ENCODE measurements around the gene NCCRP1.

The NCCRP1 gene

GRCh38 chr19:39200066-39200802 is 3.5 kb downstream of the NCCRP1 start:
- no peak overlapping the region for H2BK120ac ChIP-seq (ENCODE audit: insufficient read depth, low read length, poor library complexity)
- WGBS (ENCODE audit: extremely low coverage, insufficient coverage, insufficient read length) = no CpG with 5 or more reads among the region's 32 CpGs
- H3K4me2 ChIP-seq (ENCODE audit: low read length) = no peak overlapping the region
- no peak overlapping the region for H3K4ac ChIP-seq (ENCODE audit: low read depth, low read length)
- no peak overlapping the region for H3K14ac ChIP-seq (ENCODE audit: low read length)
- H3K4me3 ChIP-seq (ENCODE audit: low read depth, low read length) = no peak overlapping the region
- H2AFZ ChIP-seq (ENCODE audit: insufficient read depth, low read length, poor library complexity) = no peak overlapping the region
- H4K12ac ChIP-seq (ENCODE audit: low read depth, low read length) = no peak overlapping the region
- H3K79me2 ChIP-seq (ENCODE audit: control insufficient read depth, insufficient read depth, low read length, poor library complexity) = no peaks in the 10 kb centered on the region
- DNase-seq = no peak
- no peak overlapping the region for H2BK5ac ChIP-seq (ENCODE audit: low read depth, low read length, poor library complexity)
- H3K27ac ChIP-seq (ENCODE audit: low read depth, low read length) = no peak overlapping the region
- no peaks in the 10 kb centered on the region for H3K79me1 ChIP-seq (ENCODE audit: low read length)
- no peak overlapping the region for H4K8ac ChIP-seq (ENCODE audit: low read depth, low read length)
- H3K23ac ChIP-seq (ENCODE audit: low read length) = no peak overlapping the region
- H2BK12ac ChIP-seq (ENCODE audit: low read length) = no peak overlapping the region
- H3K4me1 ChIP-seq (ENCODE audit: control insufficient read depth in 1 of 2, insufficient read depth in 2 of 2, low read length in 2 of 2) = peaks cover 5 to 6% of the 10 kb centered on the region in 2 experiments
- H3K36me3 ChIP-seq (ENCODE audit: control insufficient read depth in 1 of 2, insufficient read depth in 2 of 2, low read length in 2 of 2) = no peaks in the 10 kb centered on the region
- peaks cover 11% of the 10 kb centered on the region for H3K27me3 ChIP-seq (ENCODE audit: insufficient read depth, low read length)
- H2AK5ac ChIP-seq (ENCODE audit: low read length) = no peak overlapping the region
- no peak overlapping the region for H4K91ac ChIP-seq (ENCODE audit: low read depth, low read length)
- H3K9me3 ChIP-seq (ENCODE audit: insufficient read depth, low read depth, low read length) = peaks cover 6% of the 10 kb centered on the region
- H3K9ac ChIP-seq (ENCODE audit: low read length) = no peak overlapping the region
- H3K18ac ChIP-seq (ENCODE audit: low read length) = no peak overlapping the region

GRCh38 chr19:39200803-39201115 is 4.0 kb downstream of the NCCRP1 start:
- no peak overlapping the region for H3K9ac ChIP-seq (ENCODE audit: low read length)
- H3K18ac ChIP-seq (ENCODE audit: low read length) = no peak overlapping the region
- no peak overlapping the region for H2AFZ ChIP-seq (ENCODE audit: insufficient read depth, low read length, poor library complexity)
- no peak overlapping the region for H3K14ac ChIP-seq (ENCODE audit: low read length)
- no peaks in the 10 kb centered on the region for H3K36me3 ChIP-seq (ENCODE audit: control insufficient read depth in 1 of 2, insufficient read depth in 2 of 2, low read length in 2 of 2)
- no peak overlapping the region for H3K4me3 ChIP-seq (ENCODE audit: low read depth, low read length)
- H4K12ac ChIP-seq (ENCODE audit: low read depth, low read length) = no peak overlapping the region
- no peak overlapping the region for H3K27ac ChIP-seq (ENCODE audit: low read depth, low read length)
- no peak overlapping the region for H2BK120ac ChIP-seq (ENCODE audit: insufficient read depth, low read length, poor library complexity)
- no peaks in the 10 kb centered on the region for H3K79me1 ChIP-seq (ENCODE audit: low read length)
- H3K79me2 ChIP-seq (ENCODE audit: control insufficient read depth, insufficient read depth, low read length, poor library complexity) = no peaks in the 10 kb centered on the region
- peaks cover 5 to 6% of the 10 kb centered on the region in 2 experiments for H3K4me1 ChIP-seq (ENCODE audit: control insufficient read depth in 1 of 2, insufficient read depth in 2 of 2, low read length in 2 of 2)
- no peak overlapping the region for H4K8ac ChIP-seq (ENCODE audit: low read depth, low read length)
- no peak overlapping the region for H2BK12ac ChIP-seq (ENCODE audit: low read length)
- H3K4ac ChIP-seq (ENCODE audit: low read depth, low read length) = no peak overlapping the region
- WGBS (ENCODE audit: extremely low coverage, insufficient coverage, insufficient read length) = no CpG with 5 or more reads among the region's 3 CpGs
- DNase-seq = no peak
- peaks cover 11% of the 10 kb centered on the region for H3K27me3 ChIP-seq (ENCODE audit: insufficient read depth, low read length)
- H4K91ac ChIP-seq (ENCODE audit: low read depth, low read length) = no peak overlapping the region
- no peak overlapping the region for H2BK5ac ChIP-seq (ENCODE audit: low read depth, low read length, poor library complexity)
- no peak overlapping the region for H3K4me2 ChIP-seq (ENCODE audit: low read length)
- peaks cover 6% of the 10 kb centered on the region for H3K9me3 ChIP-seq (ENCODE audit: insufficient read depth, low read depth, low read length)
- H2AK5ac ChIP-seq (ENCODE audit: low read length) = no peak overlapping the region
- H3K23ac ChIP-seq (ENCODE audit: low read length) = no peak overlapping the region

GRCh38 chr19:39202998-39203355 is 6.2 kb downstream of the NCCRP1 start:
- no peaks in the 10 kb centered on the region for H3K79me1 ChIP-seq (ENCODE audit: low read length)
- H2AFZ ChIP-seq (ENCODE audit: insufficient read depth, low read length, poor library complexity) = no peak overlapping the region
- no peak overlapping the region for H3K9ac ChIP-seq (ENCODE audit: low read length)
- no peak overlapping the region for H4K12ac ChIP-seq (ENCODE audit: low read depth, low read length)
- no peak overlapping the region for H3K4me2 ChIP-seq (ENCODE audit: low read length)
- no peak overlapping the region for H2AK5ac ChIP-seq (ENCODE audit: low read length)
- peaks cover 3% of the 10 kb centered on the region for H3K9me3 ChIP-seq (ENCODE audit: insufficient read depth, low read depth, low read length)
- no peak overlapping the region for H3K18ac ChIP-seq (ENCODE audit: low read length)
- no peaks in the 10 kb centered on the region for H3K4me1 ChIP-seq (ENCODE audit: control insufficient read depth in 1 of 2, insufficient read depth in 2 of 2, low read length in 2 of 2)
- no peak for DNase-seq
- no peaks in the 10 kb centered on the region for H3K79me2 ChIP-seq (ENCODE audit: control insufficient read depth, insufficient read depth, low read length, poor library complexity)
- no CpG with 5 or more reads among the region's 1 CpG for WGBS (ENCODE audit: extremely low coverage, insufficient coverage, insufficient read length)
- no peak overlapping the region for H3K4ac ChIP-seq (ENCODE audit: low read depth, low read length)
- H3K4me3 ChIP-seq (ENCODE audit: low read depth, low read length) = no peak overlapping the region
- H3K36me3 ChIP-seq (ENCODE audit: control insufficient read depth in 1 of 2, insufficient read depth in 2 of 2, low read length in 2 of 2) = no peaks in the 10 kb centered on the region
- H3K27me3 ChIP-seq (ENCODE audit: insufficient read depth, low read length) = no peaks in the 10 kb centered on the region
- H2BK120ac ChIP-seq (ENCODE audit: insufficient read depth, low read length, poor library complexity) = no peak overlapping the region
- no peak overlapping the region for H4K8ac ChIP-seq (ENCODE audit: low read depth, low read length)
- no peak overlapping the region for H2BK12ac ChIP-seq (ENCODE audit: low read length)
- no peak overlapping the region for H3K27ac ChIP-seq (ENCODE audit: low read depth, low read length)
- H3K14ac ChIP-seq (ENCODE audit: low read length) = no peak overlapping the region
- no peak overlapping the region for H3K23ac ChIP-seq (ENCODE audit: low read length)
- H4K91ac ChIP-seq (ENCODE audit: low read depth, low read length) = no peak overlapping the region
- H2BK5ac ChIP-seq (ENCODE audit: low read depth, low read length, poor library complexity) = no peak overlapping the region

- no peaks in the 10 kb centered on the region for H3K36me3 ChIP-seq (ENCODE audit: control insufficient read depth in 1 of 2, insufficient read depth in 2 of 2, low read length in 2 of 2)
- H3K9me3 ChIP-seq (ENCODE audit: insufficient read depth, low read depth, low read length) = peaks cover 5% of the 10 kb centered on the region
- DNase-seq = no peak
- H3K4me1 ChIP-seq (ENCODE audit: control insufficient read depth in 1 of 2, insufficient read depth in 2 of 2, low read length in 2 of 2) = no peaks in the 10 kb centered on the region
- H2AFZ ChIP-seq (ENCODE audit: insufficient read depth, low read length, poor library complexity) = no peak within 1 kb of the TSS
- no peak within 1 kb of the TSS for H2BK5ac ChIP-seq (ENCODE audit: low read depth, low read length, poor library complexity)
- no peak within 1 kb of the TSS for H3K4ac ChIP-seq (ENCODE audit: low read depth, low read length)
- H4K91ac ChIP-seq (ENCODE audit: low read depth, low read length) = no peak within 1 kb of the TSS
- no peak within 1 kb of the TSS for H3K27ac ChIP-seq (ENCODE audit: low read depth, low read length)
- H2BK12ac ChIP-seq (ENCODE audit: low read length) = no peak within 1 kb of the TSS
- no CpG with 5 or more reads among the region's 57 CpGs for WGBS (ENCODE audit: extremely low coverage, insufficient coverage, insufficient read length)
- H3K79me2 ChIP-seq (ENCODE audit: control insufficient read depth, insufficient read depth, low read length, poor library complexity) = no peaks in the 10 kb centered on the region
- H3K23ac ChIP-seq (ENCODE audit: low read length) = no peak within 1 kb of the TSS
- H2BK120ac ChIP-seq (ENCODE audit: insufficient read depth, low read length, poor library complexity) = no peak within 1 kb of the TSS
- H3K79me1 ChIP-seq (ENCODE audit: low read length) = no peaks in the 10 kb centered on the region
- no peak within 1 kb of the TSS for H3K9ac ChIP-seq (ENCODE audit: low read length)
- H4K8ac ChIP-seq (ENCODE audit: low read depth, low read length) = no peak within 1 kb of the TSS
- no peak within 1 kb of the TSS for H3K4me3 ChIP-seq (ENCODE audit: low read depth, low read length)
- H3K14ac ChIP-seq (ENCODE audit: low read length) = no peak within 1 kb of the TSS
- no peak within 1 kb of the TSS for H4K12ac ChIP-seq (ENCODE audit: low read depth, low read length)
- H3K4me2 ChIP-seq (ENCODE audit: low read length) = no peak within 1 kb of the TSS
- no peaks in the 10 kb centered on the region for H3K27me3 ChIP-seq (ENCODE audit: insufficient read depth, low read length)
- no peak within 1 kb of the TSS for H2AK5ac ChIP-seq (ENCODE audit: low read length)
- no peak within 1 kb of the TSS for H3K18ac ChIP-seq (ENCODE audit: low read length)
Observed at GRCh38 chr19:39203372-39204341, 6.9 kb downstream of the NCCRP1 start, which contains the start of gene SYCN. Gene SYCN (minus strand): TSS chr19:39204263. CDS start chr19:39204254, 9 bp downstream.
